Liver (tissue), 10 donors: ENCODE results near the gene ACOT6. TPM values are rescaled to one million over a fixed set of nuclear protein-coding genes. Genes with fewer than 3 reads are reported as not detected.

Experiments used
- DNase-seq: peaks from one replicate; pipeline ENCODE4 v3.0.0-alpha.2; 2017; ENCODE audit warnings: low spot score
- H3K27ac ChIP-seq, 2 donors: one replicate each; pipeline ENCODE4 v1.7.0; 2013; ENCODE audit warnings: inconsistent platforms in 2 of 2, low read length in 2 of 2, control low read depth in 1 of 2, low read depth in 1 of 2, mild to moderate bottlenecking in 1 of 2
- H3K27me3 ChIP-seq, 4 donors: one replicate each; pipeline versions ENCODE4 v1.6.1 to v1.7.0; 2013; ENCODE audit warnings: low read length in 3 of 4, inconsistent platforms in 1 of 4, mild to moderate bottlenecking in 1 of 4, moderate library complexity in 1 of 4; ENCODE audit not compliant: control insufficient read depth in 4 of 4, insufficient read depth in 4 of 4
- H3K36me3 ChIP-seq, 4 donors: one replicate each; pipeline versions ENCODE4 v1.6.1 to v1.7.0; 2013; ENCODE audit warnings: low read length in 3 of 4, mild to moderate bottlenecking in 3 of 4, low read depth in 1 of 4, moderate library complexity in 1 of 4; ENCODE audit not compliant: control insufficient read depth in 4 of 4, insufficient read depth in 3 of 4
- H3K4me1 ChIP-seq, 4 donors: one replicate each; pipeline versions ENCODE4 v1.6.1 to v1.7.0; 2013; ENCODE audit warnings: low read length in 3 of 4, mild to moderate bottlenecking in 3 of 4, moderate library complexity in 1 of 4; ENCODE audit not compliant: control insufficient read depth in 4 of 4, insufficient read depth in 4 of 4
- H3K4me3 ChIP-seq, 3 donors: one replicate each; pipeline versions ENCODE4 v1.6.1 to v1.7.0; 2013; ENCODE audit warnings: low read length in 3 of 3, control low read depth in 1 of 3, low read depth in 1 of 3, mild to moderate bottlenecking in 1 of 3
- H3K9ac ChIP-seq, 2 donors: one replicate each; pipeline ENCODE4 v1.7.0; 2013; ENCODE audit warnings: low read length in 2 of 2, mild to moderate bottlenecking in 2 of 2, moderate library complexity in 2 of 2, control low read depth in 1 of 2, low read depth in 1 of 2
- H3K9me3 ChIP-seq, 4 donors: one replicate each; pipeline versions ENCODE4 v1.6.1 to v1.7.0; 2013; ENCODE audit warnings: low read length in 3 of 4; ENCODE audit not compliant: control insufficient read depth in 4 of 4
- EGR1 ChIP-seq, 2 donors: IDR thresholded peaks; 2 replicates each; pipeline ENCODE4 v1.6.1; 2016 to 2018; ENCODE audit warnings: antibody characterized with exemption in 2 of 2, low read depth in 2 of 2
- GABPA ChIP-seq, 2 donors: IDR thresholded peaks in 1 of 2; conservative IDR thresholded peaks in 1 of 2; 2 replicates each; pipeline ENCODE4 v1.6.1; 2016; ENCODE audit warnings: antibody characterized with exemption in 2 of 2, mild to moderate bottlenecking in 1 of 2, moderate library complexity in 1 of 2
- HNF4A ChIP-seq, 2 donors: conservative IDR thresholded peaks; 2 replicates each; pipeline ENCODE4 v1.6.1; 2016; ENCODE audit warnings: antibody characterized with exemption in 2 of 2, mild to moderate bottlenecking in 2 of 2
- HNF4G ChIP-seq: IDR thresholded peaks from 2 replicates; pipeline ENCODE4 v1.6.1; 2016; ENCODE audit warnings: antibody characterized with exemption
- JUND ChIP-seq, 2 donors: IDR thresholded peaks; 2 replicates each; pipeline ENCODE4 v1.6.1; 2016; ENCODE audit warnings: antibody characterized with exemption in 2 of 2
- RXRA ChIP-seq, 2 donors: IDR thresholded peaks; 2 replicates each; pipeline ENCODE4 v1.6.1; 2017 to 2018; ENCODE audit warnings: antibody characterized with exemption in 2 of 2, mild to moderate bottlenecking in 1 of 2
- TAF1 ChIP-seq: conservative IDR thresholded peaks from 2 replicates; pipeline ENCODE4 v1.6.1; 2016; ENCODE audit warnings: antibody characterized with exemption, mild to moderate bottlenecking
- WGBS: extraction: QIAGEN DNeasy Blood & Tissue Kit; methylation state at CpG from one replicate; pipeline ENCODE4 v1.1.7; 2013; 5-methylcytosine and 5-hydroxymethylcytosine counted together
- polyA plus RNA-seq, 2 donors: library from polyadenylated mRNA; stranded (reverse) in 1 of 2; unstranded in 1 of 2; fragments of 200-250 nt in 1 of 2; fragments of >200 nt in 1 of 2; fragmentation: Nextera tagmentation in 1 of 2; extraction: Ambion mirVana in 1 of 2; gene quantifications; one replicate each; pipeline versions ENCODE4 v1.2.1 to v1.2.3, GENCODE V29; 2013 to 2015
- small RNA-seq: library from RNA; depleted of rRNA; stranded (forward); fragments of <200 nt; gene quantifications from one replicate; pipeline ENCODE3, GENCODE V24; 2014
- total RNA-seq, 2 donors: library from RNA; depleted of rRNA; stranded (reverse); fragments of >200 nt; gene quantifications; one replicate each; pipeline ENCODE4 v1.2.3, GENCODE V29; 2014
- TF ChIP-seq, protein P1 (sequence below): IDR thresholded peaks from 2 replicates; pipeline ENCODE4 v1.6.1; 2016; ENCODE audit warnings: antibody characterized with exemption
- TF ChIP-seq, protein P2 (sequence below): IDR thresholded peaks from 2 replicates; pipeline ENCODE4 v1.6.1; 2016; ENCODE audit warnings: antibody characterized with exemption
- TF ChIP-seq, protein P3 (sequence below): IDR thresholded peaks from 2 replicates; pipeline ENCODE4 v1.6.1; 2016; ENCODE audit warnings: antibody characterized with exemption
- TF ChIP-seq, protein P4 (sequence below): fragments of 150-350 bp; IDR thresholded peaks from 2 replicates; pipeline ENCODE4 v1.5.1; 2017; ENCODE audit warnings: improper control_type of control experiment, low read depth, low read length; ENCODE audit not compliant: missing input control
- TF ChIP-seq, protein P5 (sequence below): IDR thresholded peaks from 2 replicates; pipeline ENCODE4 v1.6.1; 2016; ENCODE audit warnings: antibody characterized with exemption, mild to moderate bottlenecking
- donor health status: healthy.
- donor health status: healthy.
- donor health status: healthy.
- donor health status: healthy.
- donor health status: healthy.

ACOT6 gene
- total and polyA plus RNA-seq, 4 donors, result 0.65 to 1.1 (median 1.1) TPM; not detected in 1

DNA sequence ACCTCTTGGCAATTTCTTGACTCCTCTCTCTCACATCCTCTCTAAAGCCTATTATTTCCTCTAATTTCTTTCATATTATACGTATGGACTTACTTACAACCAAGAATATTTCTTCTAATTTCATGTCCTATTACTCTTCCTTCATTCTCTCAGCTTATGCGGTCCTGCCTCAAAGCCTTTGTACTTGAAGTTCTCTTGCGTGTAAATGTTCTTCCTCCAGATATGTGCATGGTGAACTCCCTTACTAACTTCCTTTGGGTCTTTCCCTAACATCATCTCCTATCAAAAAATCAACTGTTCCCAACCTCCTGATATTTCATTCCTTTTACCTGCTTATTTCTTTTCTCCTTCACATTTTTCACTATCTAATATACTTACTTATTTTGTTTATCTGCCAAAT lies 55.5 kb downstream of the ACOT6 start:
- no peak overlapping the region for H3K27ac ChIP-seq
- no peak overlapping the region for H3K4me3 ChIP-seq
- peaks cover 0 to 2% (median 0%) of the 10 kb centered on the region in 4 donors for H3K36me3 ChIP-seq
- TF ChIP-seq, protein P1, sequence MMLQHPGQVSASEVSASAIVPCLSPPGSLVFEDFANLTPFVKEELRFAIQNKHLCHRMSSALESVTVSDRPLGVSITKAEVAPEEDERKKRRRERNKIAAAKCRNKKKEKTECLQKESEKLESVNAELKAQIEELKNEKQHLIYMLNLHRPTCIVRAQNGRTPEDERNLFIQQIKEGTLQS, result no peak
- TF ChIP-seq HNF4A (conservative IDR thresholded peaks at IDR 0.05), result no peak
- no peak for TF ChIP-seq TAF1
- TF ChIP-seq EGR1 (IDR thresholded peaks at IDR 0.05; ENCODE audit: low read depth in 2 of 2), result no peak
- no peak for TF ChIP-seq GABPA (IDR thresholded peaks at IDR 0.05 in 1 of 2, conservative IDR thresholded peaks at IDR 0.05 in 1 of 2)
- TF ChIP-seq, protein P2, sequence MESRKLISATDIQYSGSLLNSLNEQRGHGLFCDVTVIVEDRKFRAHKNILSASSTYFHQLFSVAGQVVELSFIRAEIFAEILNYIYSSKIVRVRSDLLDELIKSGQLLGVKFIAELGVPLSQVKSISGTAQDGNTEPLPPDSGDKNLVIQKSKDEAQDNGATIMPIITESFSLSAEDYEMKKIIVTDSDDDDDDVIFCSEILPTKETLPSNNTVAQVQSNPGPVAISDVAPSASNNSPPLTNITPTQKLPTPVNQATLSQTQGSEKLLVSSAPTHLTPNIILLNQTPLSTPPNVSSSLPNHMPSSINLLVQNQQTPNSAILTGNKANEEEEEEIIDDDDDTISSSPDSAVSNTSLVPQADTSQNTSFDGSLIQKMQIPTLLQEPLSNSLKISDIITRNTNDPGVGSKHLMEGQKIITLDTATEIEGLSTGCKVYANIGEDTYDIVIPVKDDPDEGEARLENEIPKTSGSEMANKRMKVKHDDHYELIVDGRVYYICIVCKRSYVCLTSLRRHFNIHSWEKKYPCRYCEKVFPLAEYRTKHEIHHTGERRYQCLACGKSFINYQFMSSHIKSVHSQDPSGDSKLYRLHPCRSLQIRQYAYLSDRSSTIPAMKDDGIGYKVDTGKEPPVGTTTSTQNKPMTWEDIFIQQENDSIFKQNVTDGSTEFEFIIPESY, result no peak
- TF ChIP-seq RXRA (IDR thresholded peaks at IDR 0.05), result no peak
- TF ChIP-seq HNF4G, result no peak
- TF ChIP-seq, protein P3, sequence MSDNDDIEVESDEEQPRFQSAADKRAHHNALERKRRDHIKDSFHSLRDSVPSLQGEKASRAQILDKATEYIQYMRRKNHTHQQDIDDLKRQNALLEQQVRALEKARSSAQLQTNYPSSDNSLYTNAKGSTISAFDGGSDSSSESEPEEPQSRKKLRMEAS, result no peak
- TF ChIP-seq, protein P4, sequence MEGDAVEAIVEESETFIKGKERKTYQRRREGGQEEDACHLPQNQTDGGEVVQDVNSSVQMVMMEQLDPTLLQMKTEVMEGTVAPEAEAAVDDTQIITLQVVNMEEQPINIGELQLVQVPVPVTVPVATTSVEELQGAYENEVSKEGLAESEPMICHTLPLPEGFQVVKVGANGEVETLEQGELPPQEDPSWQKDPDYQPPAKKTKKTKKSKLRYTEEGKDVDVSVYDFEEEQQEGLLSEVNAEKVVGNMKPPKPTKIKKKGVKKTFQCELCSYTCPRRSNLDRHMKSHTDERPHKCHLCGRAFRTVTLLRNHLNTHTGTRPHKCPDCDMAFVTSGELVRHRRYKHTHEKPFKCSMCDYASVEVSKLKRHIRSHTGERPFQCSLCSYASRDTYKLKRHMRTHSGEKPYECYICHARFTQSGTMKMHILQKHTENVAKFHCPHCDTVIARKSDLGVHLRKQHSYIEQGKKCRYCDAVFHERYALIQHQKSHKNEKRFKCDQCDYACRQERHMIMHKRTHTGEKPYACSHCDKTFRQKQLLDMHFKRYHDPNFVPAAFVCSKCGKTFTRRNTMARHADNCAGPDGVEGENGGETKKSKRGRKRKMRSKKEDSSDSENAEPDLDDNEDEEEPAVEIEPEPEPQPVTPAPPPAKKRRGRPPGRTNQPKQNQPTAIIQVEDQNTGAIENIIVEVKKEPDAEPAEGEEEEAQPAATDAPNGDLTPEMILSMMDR, result no peak
- TF ChIP-seq, protein P5, sequence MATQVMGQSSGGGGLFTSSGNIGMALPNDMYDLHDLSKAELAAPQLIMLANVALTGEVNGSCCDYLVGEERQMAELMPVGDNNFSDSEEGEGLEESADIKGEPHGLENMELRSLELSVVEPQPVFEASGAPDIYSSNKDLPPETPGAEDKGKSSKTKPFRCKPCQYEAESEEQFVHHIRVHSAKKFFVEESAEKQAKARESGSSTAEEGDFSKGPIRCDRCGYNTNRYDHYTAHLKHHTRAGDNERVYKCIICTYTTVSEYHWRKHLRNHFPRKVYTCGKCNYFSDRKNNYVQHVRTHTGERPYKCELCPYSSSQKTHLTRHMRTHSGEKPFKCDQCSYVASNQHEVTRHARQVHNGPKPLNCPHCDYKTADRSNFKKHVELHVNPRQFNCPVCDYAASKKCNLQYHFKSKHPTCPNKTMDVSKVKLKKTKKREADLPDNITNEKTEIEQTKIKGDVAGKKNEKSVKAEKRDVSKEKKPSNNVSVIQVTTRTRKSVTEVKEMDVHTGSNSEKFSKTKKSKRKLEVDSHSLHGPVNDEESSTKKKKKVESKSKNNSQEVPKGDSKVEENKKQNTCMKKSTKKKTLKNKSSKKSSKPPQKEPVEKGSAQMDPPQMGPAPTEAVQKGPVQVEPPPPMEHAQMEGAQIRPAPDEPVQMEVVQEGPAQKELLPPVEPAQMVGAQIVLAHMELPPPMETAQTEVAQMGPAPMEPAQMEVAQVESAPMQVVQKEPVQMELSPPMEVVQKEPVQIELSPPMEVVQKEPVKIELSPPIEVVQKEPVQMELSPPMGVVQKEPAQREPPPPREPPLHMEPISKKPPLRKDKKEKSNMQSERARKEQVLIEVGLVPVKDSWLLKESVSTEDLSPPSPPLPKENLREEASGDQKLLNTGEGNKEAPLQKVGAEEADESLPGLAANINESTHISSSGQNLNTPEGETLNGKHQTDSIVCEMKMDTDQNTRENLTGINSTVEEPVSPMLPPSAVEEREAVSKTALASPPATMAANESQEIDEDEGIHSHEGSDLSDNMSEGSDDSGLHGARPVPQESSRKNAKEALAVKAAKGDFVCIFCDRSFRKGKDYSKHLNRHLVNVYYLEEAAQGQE, result no peak
- TF ChIP-seq JUND (IDR thresholded peaks at IDR 0.05), result no peak
- no peaks in the 10 kb centered on the region for H3K27me3 ChIP-seq
- no peak overlapping the region for H3K9ac ChIP-seq
- no peak for DNase-seq
- H3K9me3 ChIP-seq, result no peaks in the 10 kb centered on the region
- no peaks in the 10 kb centered on the region for H3K4me1 ChIP-seq
- WGBS, result 93% methylated on average over 3 of the region's 3 CpGs

Small RNAs within 50 kb of the gene (small RNA-seq; reads per million reads assigned to genes)
- gene RNU6-240P, result not detected

Other genes with a start within 250 kb of the ACOT6 start
- 10 to 100 TPM; 21.2 to 45.8 TPM for gene NUMB, start 154.0 kb upstream of the ACOT6 start, total RNA-seq
- 10 to 100 TPM; 23.2 to 28.9 TPM for gene NUMB, start 154.0 kb upstream of the ACOT6 start, polyA plus RNA-seq
- 10 to 100 TPM in 1 of 2 donors, 1 to 10 TPM in 1; 7.4 to 11.0 TPM for gene RIOX1, start 121.6 kb upstream of the ACOT6 start, total RNA-seq
- gene RIOX1, start 121.6 kb upstream of the ACOT6 start, polyA plus RNA-seq, result 1 to 10 TPM; 3.0 to 5.8 TPM
- 10 to 100 TPM in 1 of 2 donors, 1 to 10 TPM in 1; 2.7 to 59.6 TPM for gene ACOT1, start 75.4 kb upstream of the ACOT6 start, total RNA-seq
- gene ACOT1, start 75.4 kb upstream of the ACOT6 start, polyA plus RNA-seq, result 10 to 100 TPM; 34.9 to 42.3 TPM
- gene HEATR4, start 53.6 kb upstream of the ACOT6 start, total RNA-seq, result 1 to 10 TPM in 1 of 2 donors, not detected in 1; 1.2 TPM
- under 1 TPM; 0.15 to 0.74 TPM for gene HEATR4, start 53.6 kb upstream of the ACOT6 start, polyA plus RNA-seq
- gene ACOT2, start 43.3 kb upstream of the ACOT6 start, total RNA-seq, result 100 to 1,000 TPM in 1 of 2 donors, 10 to 100 TPM in 1; 51.2 to 189 TPM
- 100 to 1,000 TPM; 145 to 157 TPM for gene ACOT2, start 43.3 kb upstream of the ACOT6 start, polyA plus RNA-seq
- 10 to 100 TPM in 1 of 2 donors, 1 to 10 TPM in 1; 2.5 to 12.9 TPM for gene ACOT4, start 20.6 kb upstream of the ACOT6 start, total RNA-seq
- 10 to 100 TPM in 1 of 2 donors, 1 to 10 TPM in 1; 8.9 to 12.6 TPM for gene ACOT4, start 20.6 kb upstream of the ACOT6 start, polyA plus RNA-seq
- 1 to 10 TPM; 2.6 to 3.4 TPM for gene DNAL1, start 32.5 kb downstream of the ACOT6 start, total RNA-seq
- gene DNAL1, start 32.5 kb downstream of the ACOT6 start, polyA plus RNA-seq, result 1 to 10 TPM; 1.9 to 2.1 TPM
- gene PNMA1, start 101.9 kb downstream of the ACOT6 start, total RNA-seq, result 10 to 100 TPM in 1 of 2 donors, 1 to 10 TPM in 1; 2.3 to 10.4 TPM
- 1 to 10 TPM; 2.8 to 4.0 TPM for gene PNMA1, start 101.9 kb downstream of the ACOT6 start, polyA plus RNA-seq
- 1 to 10 TPM; 4.2 to 9.5 TPM for gene PTGR2, start 239.3 kb downstream of the ACOT6 start, total RNA-seq
- 1 to 10 TPM; 6.4 to 9.4 TPM for gene PTGR2, start 239.3 kb downstream of the ACOT6 start, polyA plus RNA-seq